Raji (cell line): ENCODE results near the gene CHN1.

Experiments
- POLR2A ChIP-seq: IDR thresholded peaks from 2 replicates; pipeline ENCODE4 v1.6.1; 2011; ENCODE audit warnings: low read depth, low read length, control low read depth; ENCODE audit not compliant: insufficient read depth

The CHN1 gene

DNA sequence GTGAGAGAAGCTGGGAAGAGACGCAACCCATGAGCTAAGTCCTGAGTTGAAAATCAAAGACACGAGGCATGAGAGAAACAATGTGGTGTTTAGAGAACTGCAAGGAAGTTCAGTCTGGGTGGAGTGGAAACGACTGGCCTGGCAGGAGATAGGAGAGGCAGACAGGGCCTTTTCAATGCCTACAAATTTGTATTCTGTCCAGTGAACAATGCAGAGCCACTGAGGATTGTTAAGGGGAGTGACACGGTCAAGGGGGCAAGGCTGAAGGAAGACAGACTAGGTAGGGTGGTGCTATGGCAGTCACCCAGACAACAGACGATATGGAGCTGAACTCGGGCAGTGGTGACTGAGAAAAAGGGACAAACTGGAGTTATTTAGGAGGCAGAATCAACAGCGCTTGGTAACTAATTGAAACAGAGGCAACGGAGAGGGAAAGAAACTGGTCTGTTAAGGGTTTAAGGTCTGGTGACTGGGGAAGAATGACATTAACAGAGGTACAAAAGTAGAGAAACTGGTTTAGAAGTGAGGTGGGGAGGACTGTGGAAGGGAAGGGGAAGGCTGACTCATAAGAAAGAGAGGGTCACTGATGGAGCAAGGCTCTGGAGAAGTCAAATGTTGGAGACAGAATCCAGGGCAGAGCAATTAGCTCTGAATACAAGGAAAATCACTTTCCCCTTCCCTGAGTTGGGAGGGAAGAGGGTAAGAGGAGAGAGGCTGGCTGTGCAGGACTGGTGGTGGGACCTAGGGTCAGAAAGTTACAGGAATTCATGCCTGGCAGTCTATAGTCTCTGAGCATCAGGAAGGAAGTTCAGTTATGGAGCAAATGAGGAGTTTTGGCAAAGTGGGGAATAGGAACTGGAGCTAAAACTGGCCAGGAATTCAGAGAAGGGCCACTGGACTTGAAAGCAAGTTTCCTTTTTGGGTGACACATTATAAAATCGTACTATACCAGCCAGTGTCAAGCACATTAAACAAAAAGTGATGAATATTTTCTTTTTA is 177.5 kb downstream of the CHN1 start:
- no peak for TF ChIP-seq POLR2A

DNA sequence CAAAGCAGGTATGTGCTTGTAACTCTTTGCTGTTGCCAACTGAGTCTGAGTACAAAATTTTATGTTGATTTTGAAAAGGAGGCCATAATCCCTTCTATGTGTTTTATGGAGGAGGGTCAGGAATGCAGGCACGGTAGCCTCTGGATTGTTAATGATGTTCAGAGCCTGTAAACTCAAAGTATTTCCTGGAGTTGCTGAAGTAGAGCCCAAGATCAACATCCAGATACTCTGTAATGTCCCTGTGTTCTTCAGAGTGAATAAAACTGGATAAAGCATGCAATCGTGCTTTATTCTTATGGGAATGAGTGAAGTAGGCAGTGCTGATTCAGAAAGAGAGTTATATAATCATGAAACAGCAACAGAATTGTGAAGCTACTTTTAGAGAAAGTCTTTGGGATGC is 179.1 kb downstream of the CHN1 start:
- TF ChIP-seq POLR2A = no peak

DNA sequence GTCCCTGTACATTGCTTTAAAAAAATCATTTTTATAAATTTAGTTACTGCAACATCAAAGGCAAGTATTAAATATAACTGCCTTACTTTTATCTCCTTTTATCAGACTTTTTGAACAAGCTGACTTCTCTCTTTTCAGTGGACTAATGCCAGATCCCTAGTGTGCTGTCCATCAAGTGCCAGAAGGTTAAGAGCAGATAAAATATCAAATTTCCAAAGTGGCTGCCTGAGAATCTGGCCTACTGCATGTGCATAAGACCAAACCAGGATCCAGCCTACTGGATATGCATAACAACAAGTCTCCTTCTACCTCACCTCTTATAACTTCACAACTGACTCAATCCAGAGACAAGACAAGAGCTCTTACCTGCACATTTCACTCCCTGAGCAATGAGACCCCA is 181.1 kb downstream of the CHN1 start:
- TF ChIP-seq POLR2A = no peak

DNA sequence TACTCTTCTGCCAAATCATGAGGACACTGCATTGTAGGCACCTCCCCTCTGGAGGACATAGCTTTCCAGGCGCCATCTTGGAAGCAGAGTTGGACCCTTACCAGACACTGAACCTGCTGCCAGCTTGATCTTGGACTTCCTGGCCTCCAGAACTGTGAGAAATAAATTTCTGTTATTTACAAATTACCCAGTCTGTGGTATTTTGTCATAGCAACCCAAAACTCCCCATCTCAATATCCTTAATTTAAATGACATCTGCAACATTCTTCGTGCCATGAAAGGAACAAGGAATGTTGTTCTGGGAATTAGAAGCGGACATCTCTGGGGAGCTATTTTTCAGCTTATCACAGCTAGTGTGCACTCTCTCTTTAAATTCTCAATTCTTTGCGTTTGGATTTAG is 183.6 kb downstream of the CHN1 start:
- no peak for TF ChIP-seq POLR2A

DNA sequence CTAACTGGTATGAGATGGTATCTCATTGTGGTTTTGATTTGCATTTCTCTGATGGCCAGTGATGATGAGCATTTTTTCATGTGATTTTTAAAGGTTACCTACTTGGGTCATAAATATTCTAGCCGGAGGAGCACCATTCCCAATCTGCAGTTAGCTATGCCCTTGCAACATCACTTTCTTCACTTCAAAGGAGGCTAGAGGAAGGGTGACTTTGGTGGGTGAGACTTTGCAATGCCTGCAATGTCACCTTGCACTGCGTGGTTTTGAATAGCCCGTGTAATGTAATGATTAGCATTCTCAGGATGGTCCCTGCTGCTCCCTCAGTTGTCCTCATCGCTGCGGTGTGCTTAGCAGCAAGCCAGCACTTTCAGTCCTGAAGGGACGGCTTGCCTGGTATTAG is 184.8 kb downstream of the CHN1 start:
- no peak for TF ChIP-seq POLR2A

DNA sequence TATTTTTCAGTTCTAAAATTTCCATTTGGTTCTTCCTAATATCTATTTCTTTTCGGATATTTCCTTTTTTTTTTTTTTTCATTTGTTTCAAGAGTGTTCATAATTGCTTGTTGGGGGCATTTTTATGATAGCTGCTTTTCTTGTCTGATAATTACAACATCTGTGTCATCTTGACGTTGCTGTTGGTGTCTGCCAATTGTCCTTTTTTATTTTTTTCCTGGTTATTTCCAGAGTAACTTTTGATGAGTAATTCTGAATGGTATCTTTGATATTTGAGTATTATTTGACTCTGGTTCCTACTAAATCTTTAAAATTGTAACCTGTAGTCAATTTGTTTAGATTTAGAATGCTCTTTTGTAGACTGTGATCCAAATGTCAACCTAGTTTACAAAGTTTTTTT is 189.7 kb downstream of the CHN1 start:
- no peak for TF ChIP-seq POLR2A

DNA sequence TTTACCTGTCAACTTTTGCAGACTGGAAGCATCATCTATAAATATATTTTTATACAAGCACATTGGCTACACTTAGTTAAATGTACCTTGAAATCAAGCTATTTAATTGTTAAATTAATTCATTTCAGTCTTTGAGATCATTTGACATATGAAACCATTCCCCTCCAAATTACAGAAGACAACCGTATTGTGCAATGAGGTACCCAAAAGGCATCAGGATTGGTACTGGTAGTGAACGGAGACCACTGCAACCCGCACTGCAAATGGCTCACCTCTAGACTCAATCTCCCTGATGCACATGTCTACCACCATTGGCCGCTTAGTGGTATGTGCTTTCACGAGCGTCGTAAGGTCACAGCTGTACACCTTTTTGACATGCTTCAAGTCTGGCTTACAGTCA is 193.1 kb downstream of the CHN1 start:
- TF ChIP-seq POLR2A = no peak

DNA sequence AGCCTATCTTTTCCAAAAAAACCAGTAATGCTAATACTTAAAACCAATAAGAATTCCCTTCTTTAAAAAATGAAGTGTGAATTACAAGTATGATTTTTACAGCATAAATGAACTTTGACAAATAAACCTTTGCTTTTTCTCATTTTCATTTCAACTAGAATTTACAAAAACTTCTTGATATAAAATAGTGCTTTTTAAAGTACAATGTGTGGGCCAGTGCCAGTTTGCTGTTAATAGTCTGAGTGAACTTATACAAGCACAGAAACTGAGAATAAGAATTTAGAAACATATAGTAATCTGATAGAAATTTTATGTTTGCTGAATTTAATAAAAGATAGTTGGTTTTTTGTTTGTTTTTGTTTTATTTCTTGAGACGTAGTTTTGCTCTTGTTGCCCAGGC is 197.2 kb downstream of the CHN1 start:
- no peak for TF ChIP-seq POLR2A

DNA sequence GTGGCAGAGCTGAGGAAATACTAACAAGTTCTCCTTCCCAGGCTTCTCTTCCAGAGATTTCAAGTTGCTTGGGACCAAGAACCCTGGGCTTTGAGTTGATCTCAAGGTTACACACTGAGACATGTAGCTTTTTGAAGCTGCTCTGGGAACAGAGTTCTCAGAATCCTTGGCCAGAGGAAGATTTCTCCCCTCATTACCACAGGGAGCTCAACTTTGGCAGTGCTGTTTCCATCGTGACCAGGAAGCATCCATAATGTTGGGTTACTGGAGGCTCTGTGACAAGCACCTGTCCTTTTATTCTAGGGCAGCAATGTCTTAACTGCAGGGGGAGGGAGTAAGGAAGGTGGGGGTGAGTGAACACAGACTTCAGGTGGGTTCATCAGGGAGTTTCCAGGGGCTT is 199.4 kb downstream of the CHN1 start:
- no peak for TF ChIP-seq POLR2A

DNA sequence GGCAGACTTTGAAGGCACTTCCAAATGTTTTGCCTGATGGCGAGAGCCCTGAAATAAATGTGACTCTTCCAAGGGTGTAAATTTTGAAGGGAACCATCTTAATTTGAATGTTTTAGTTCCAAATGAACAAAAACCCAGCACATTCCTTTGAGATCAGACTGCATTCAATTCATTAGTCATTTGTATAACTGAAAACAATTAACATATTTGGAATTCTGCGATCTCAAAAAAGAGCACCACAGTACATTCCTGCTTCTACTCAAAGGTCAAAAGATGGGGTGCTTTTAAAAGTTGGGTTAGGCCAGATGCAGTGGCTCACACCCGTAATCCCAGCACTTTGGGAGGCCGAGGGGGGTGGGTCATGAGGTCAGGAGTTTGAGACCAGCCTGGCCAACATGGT is 202.7 kb downstream of the CHN1 start:
- TF ChIP-seq POLR2A = no peak

DNA sequence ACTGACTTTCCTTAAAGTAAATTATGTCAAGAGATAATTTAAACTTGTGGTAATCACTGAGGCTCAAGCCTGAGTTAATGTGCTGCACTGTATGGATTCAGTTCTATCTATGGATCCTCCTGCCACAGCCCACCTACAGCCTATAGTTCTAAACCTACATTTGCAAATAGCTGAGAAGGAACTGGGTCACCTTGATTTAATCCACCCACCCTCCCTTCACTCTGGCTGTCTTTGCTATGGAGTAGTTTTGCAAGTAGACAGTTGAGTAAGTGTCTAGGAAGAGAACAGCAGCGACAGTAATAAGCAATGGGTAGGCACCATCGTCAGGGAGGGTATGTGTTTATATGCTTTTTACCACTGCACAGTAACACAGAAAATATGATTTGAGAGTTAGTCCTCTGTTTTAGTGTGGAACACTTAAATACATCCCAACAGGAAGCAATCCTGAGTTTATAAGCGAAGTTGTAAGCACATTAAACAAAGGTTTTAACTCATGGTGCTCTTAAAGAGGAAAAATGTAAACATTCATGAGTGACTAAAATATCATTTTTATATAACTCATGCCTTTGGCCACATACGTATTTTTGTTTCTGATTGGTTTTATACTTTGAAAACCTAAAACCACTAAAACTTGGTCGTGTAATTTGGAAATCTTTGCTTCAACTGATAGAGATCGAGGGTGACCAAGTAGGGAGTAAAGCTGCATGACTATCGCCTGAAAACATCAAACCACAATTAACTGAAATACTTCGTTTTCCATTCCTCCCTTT is 204.6 kb downstream of the CHN1 start:
- no peak for TF ChIP-seq POLR2A

DNA sequence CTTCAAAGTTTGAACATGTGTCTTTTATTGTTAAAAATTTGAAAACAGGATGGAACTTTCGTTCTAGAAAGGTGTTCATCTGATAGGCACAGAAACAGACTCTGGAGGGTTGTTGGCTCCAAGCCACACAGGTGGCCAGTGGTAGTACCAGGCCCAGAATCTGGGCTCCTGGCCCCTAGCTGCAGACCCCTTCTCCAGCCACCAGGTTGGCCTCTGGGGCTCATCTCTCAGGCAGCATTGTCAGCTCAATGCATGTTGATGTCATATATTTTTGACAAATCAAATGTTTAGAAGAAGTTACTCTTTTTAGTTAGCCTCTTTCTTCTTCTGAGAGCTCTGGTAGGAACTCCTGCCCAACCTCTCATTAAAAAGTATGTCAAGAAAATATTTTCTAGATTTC is 206.4 kb downstream of the CHN1 start:
- TF ChIP-seq POLR2A = no peak

DNA sequence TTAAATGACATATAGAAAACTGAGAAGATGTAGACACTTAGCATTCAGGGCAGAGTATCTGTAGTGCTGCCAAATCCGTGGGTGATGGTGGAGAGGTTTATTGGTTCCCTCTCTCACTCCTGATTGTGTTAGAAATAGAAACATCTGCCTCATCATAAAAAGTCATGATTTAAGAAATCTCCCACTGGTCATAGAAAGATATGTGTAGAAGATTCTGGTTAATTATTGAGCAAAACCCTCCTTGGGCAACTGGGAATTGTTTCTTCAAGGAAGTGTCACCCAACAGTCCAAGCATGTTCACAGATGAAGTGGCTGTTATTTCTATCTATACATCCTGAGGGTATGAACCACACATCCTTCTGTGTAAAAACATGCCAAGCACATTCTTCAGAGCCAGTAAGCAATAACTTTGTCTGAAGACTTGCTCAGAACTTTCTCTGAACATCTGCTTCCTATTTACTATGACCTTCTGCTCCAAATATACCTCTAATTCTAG is 207.4 kb downstream of the CHN1 start:
- TF ChIP-seq POLR2A = no peak

DNA sequence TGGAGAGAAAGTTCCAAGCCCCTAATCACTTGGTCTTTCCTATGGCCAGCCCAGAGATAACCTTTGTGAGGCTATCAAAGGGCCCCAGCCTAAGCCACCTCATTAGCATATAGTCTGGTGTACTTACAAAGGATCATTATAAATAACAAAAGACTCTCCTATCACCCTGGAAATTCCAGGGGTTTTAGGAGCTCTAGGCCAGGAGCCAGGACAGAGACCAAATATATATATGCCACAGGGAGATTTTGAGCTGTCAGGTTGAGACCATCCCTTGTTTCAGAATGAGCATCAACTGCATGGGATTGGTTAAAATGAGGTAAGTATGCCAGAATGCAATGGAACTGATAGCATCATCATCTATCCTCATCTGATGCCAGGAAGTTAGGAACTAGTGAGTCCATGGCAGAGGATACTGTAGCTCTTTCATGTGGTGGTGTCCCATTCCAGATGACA is 208.8 kb downstream of the CHN1 start:
- TF ChIP-seq POLR2A = no peak

DNA sequence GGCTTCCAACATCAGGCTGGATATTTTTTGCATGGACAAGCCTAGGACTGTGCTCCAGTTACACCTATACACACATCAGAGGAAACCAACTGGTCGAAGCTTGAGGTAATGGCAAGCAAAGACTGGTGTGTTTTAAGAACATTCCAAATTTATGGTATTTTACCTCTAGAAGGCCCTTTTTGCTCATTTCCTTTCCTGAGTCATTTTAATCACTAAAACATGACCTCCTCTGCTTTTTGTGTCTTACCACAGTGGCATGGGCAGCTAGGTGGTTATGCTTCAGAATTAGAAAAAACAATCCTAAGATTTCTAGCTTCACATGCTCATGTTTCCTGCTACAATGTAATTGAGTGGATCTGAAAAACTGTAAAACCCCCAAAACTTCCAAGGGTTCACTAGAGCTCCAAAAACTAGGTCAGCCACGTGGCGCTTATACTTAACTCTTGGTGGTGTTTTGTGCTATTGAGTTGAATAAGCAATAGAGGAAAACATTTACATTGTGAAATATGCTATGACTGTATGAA is 210.3 kb downstream of the CHN1 start:
- TF ChIP-seq POLR2A = no peak

DNA sequence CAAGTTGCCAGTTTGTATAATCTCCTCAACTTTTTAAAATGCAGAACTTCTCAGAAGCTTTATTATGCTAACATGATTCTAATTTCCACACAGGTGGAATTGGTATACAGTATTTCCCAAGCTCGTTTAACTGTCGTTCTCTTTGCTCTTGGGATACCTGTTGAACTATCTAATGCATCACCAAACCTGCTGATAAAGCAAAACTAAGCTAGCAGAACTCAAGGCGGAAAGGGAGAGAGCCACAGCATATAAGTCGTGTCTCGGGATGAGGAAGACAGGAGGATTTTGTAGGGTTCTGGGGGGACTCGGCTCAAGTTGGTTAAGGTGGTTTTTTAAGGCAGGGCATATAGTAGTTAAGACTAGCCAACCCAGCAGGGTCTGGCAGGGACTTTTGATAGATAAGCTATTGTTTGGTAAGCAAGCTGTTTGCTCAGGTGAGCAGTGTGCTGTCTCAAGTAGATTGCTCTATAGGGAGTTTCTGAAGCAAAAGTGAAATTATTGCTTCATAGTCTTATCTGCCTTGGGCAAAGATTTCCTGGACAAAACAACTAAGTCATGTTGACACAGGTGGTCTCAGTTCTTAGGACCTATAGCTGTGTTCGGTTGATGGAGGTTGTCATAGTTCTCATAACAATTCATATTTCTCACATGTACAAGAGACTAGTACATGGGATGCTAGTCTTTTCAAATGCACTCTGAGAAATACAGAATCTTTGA is 212.7 kb downstream of the CHN1 start:
- TF ChIP-seq POLR2A = no peak
